ENCODE measurements around the gene MADD.

- TF ChIP-seq CTCF (IDR thresholded peaks at IDR 0.05) = no peak
- no peak for TF ChIP-seq POLR2A (IDR thresholded peaks at IDR 0.05)
Measured at GRCh38 chr11:47329431-47329986, 59.6 kb downstream of the MADD start.

Data from heart left ventricle (tissue), 13 donors.